Mesenchymal stem cell (in vitro differentiated cells and primary cell): ENCODE results near the gene TMEM179.

Experiments
- DNase-seq: peaks from one replicate; pipeline ENCODE4 v3.0.0-alpha.2; 2013
- H2AFZ ChIP-seq: one replicate; pipeline ENCODE4 v1.6.1; 2013; ENCODE audit warnings: low read depth, mild to moderate bottlenecking, control low read depth, inconsistent platforms, low read length, moderate library complexity
- H2AK5ac ChIP-seq: 2 replicates; pipeline ENCODE4 v1.6.1; 2013; ENCODE audit warnings: low read length, moderate library complexity, mild to moderate bottlenecking, inconsistent platforms; ENCODE audit not compliant: severe bottlenecking
- H2BK120ac ChIP-seq: one replicate; pipeline ENCODE4 v1.6.1; 2013; ENCODE audit warnings: low read depth, mild to moderate bottlenecking, inconsistent platforms, low read length, moderate library complexity
- H2BK12ac ChIP-seq, 2 experiments: one replicate each; pipeline ENCODE4 v1.6.1; 2013; ENCODE audit warnings: inconsistent platforms in 2 of 2, low read length in 2 of 2, mild to moderate bottlenecking in 2 of 2, moderate library complexity in 2 of 2, control low read depth in 1 of 2
- H2BK15ac ChIP-seq: one replicate; pipeline ENCODE4 v1.6.1; 2013; ENCODE audit warnings: mild to moderate bottlenecking, low read depth, inconsistent platforms; ENCODE audit not compliant: poor library complexity, severe bottlenecking
- H2BK5ac ChIP-seq: 2 replicates; pipeline ENCODE4 v1.6.1; 2013; ENCODE audit warnings: low read depth, mild to moderate bottlenecking, low read length, control low read depth, inconsistent platforms; ENCODE audit not compliant: poor library complexity, severe bottlenecking
- H3K14ac ChIP-seq, 2 experiments: one replicate each; pipeline ENCODE4 v1.6.1; 2013; ENCODE audit warnings: inconsistent platforms in 2 of 2, low read length in 2 of 2, control low read depth in 1 of 2, mild to moderate bottlenecking in 1 of 2, moderate library complexity in 1 of 2
- H3K18ac ChIP-seq, 2 experiments: one replicate each; pipeline ENCODE4 v1.6.1; 2013; ENCODE audit warnings: inconsistent platforms in 2 of 2, low read length in 2 of 2, control low read depth in 1 of 2, low read depth in 1 of 2, mild to moderate bottlenecking in 1 of 2
- H3K23ac ChIP-seq, 2 experiments: one replicate each; pipeline ENCODE4 v1.6.1; 2013; ENCODE audit warnings: inconsistent platforms in 2 of 2, low read length in 2 of 2, mild to moderate bottlenecking in 2 of 2, moderate library complexity in 2 of 2, control low read depth in 1 of 2
- H3K27ac ChIP-seq: 2 replicates; pipeline ENCODE4 v1.5.1; 2013; ENCODE audit warnings: mild to moderate bottlenecking, moderate library complexity, low read length, control low read depth, inconsistent platforms; ENCODE audit not compliant: poor library complexity, severe bottlenecking
- H3K27me3 ChIP-seq, 2 experiments: 2 replicates each; pipeline versions ENCODE4 v1.6.1 to v1.7.0; 2013; ENCODE audit warnings: low read length in 2 of 2, mild to moderate bottlenecking in 2 of 2, moderate library complexity in 2 of 2, control low read depth in 1 of 2, inconsistent platforms in 1 of 2; ENCODE audit not compliant: control insufficient read depth in 1 of 2, insufficient read depth in 1 of 2
- H3K36me3 ChIP-seq, 2 experiments: 2 replicates each; pipeline versions ENCODE4 v1.6.1 to v1.7.0; 2013; ENCODE audit warnings: low read length in 2 of 2, control low read depth in 1 of 2, inconsistent platforms in 1 of 2, low read depth in 1 of 2, mild to moderate bottlenecking in 1 of 2; ENCODE audit not compliant: insufficient read depth in 2 of 2, control insufficient read depth in 1 of 2
- H3K4ac ChIP-seq, 2 experiments: one replicate each; pipeline ENCODE4 v1.6.1; 2013; ENCODE audit warnings: inconsistent platforms in 2 of 2, low read length in 2 of 2, mild to moderate bottlenecking in 2 of 2, moderate library complexity in 2 of 2, control low read depth in 1 of 2, low read depth in 1 of 2
- H3K4me1 ChIP-seq: 2 replicates; pipeline ENCODE4 v1.6.1; 2013; ENCODE audit warnings: low read depth, low read length, control low read depth; ENCODE audit not compliant: control insufficient read depth, insufficient read depth
- H3K4me2 ChIP-seq: 2 replicates; pipeline ENCODE4 v1.6.1; 2013; ENCODE audit warnings: low read length, mild to moderate bottlenecking, inconsistent platforms; ENCODE audit not compliant: poor library complexity, severe bottlenecking
- H3K4me3 ChIP-seq, 2 experiments: 2 replicates each; pipeline versions ENCODE4 v1.5.1 to v1.7.0; 2013; ENCODE audit warnings: low read length in 2 of 2, mild to moderate bottlenecking in 2 of 2, control low read depth in 1 of 2, low read depth in 1 of 2; ENCODE audit not compliant: insufficient read depth in 1 of 2
- H3K79me1 ChIP-seq: replicated peaks from 2 replicates; pipeline ENCODE4 v1.6.1; 2013; ENCODE audit warnings: mild to moderate bottlenecking, control low read depth, low read length, inconsistent platforms; ENCODE audit not compliant: poor library complexity, severe bottlenecking
- H3K9ac ChIP-seq: 2 replicates; pipeline ENCODE4 v1.7.0; 2013; ENCODE audit warnings: mild to moderate bottlenecking, low read length, moderate library complexity
- H3K9me3 ChIP-seq: 2 replicates; pipeline ENCODE4 v1.7.0; 2013; ENCODE audit warnings: mild to moderate bottlenecking, low read length; ENCODE audit not compliant: control insufficient read depth
- H4K8ac ChIP-seq: one replicate; pipeline ENCODE4 v1.6.1; 2013; ENCODE audit warnings: inconsistent platforms, mild to moderate bottlenecking, low read length, moderate library complexity
- H4K91ac ChIP-seq: one replicate; pipeline ENCODE4 v1.6.1; 2013; ENCODE audit warnings: mild to moderate bottlenecking, low read length, inconsistent platforms
- WGBS: methylation state at CpG from one replicate; pipeline ENCODE4 v1.1.7; 2013; ENCODE audit warnings: mixed read lengths; 5-methylcytosine and 5-hydroxymethylcytosine counted together

TMEM179 gene

GRCh38 chr14:104568620-104569019 lies 36.0 kb downstream of the TMEM179 start:
- Histone ChIP-seq H2BK15ac (no peak overlapping the region), H3K14ac (no peak overlapping the region)
- WGBS, result 78% methylated on average over 11 of the region's 11 CpGs

GRCh38 chr14:104567957-104568225 lies 36.7 kb downstream of the TMEM179 start:
- Histone ChIP-seq H3K4me2 (no peak overlapping the region), H3K23ac (no peak overlapping the region), H3K27me3 (peaks cover 47 to 71% of the 10 kb centered on the region in 2 experiments), H2AK5ac (no peak overlapping the region), H3K9me3 (no peaks in the 10 kb centered on the region), H3K14ac (no peak overlapping the region), H3K4me3 (no peak overlapping the region), H3K27ac (no peak overlapping the region), H4K8ac (no peak overlapping the region), H3K4me1 (peaks cover 7% of the 10 kb centered on the region), H3K4ac (no peak overlapping the region), H3K79me1 (no peaks in the 10 kb centered on the region), H2BK5ac (no peak overlapping the region), H2BK120ac (no peak overlapping the region), H4K91ac (no peak overlapping the region), H3K9ac (no peak overlapping the region), H3K36me3 (no peaks in the 10 kb centered on the region), H2AFZ (no peak overlapping the region), H2BK15ac (no peak overlapping the region), H2BK12ac (no peak overlapping the region), H3K18ac (no peak overlapping the region)
- no peak for DNase-seq
- 78% methylated on average over 9 of the region's 9 CpGs for WGBS

More at GRCh38 chr14:104568620-104569019, 36.0 kb downstream of the TMEM179 start:
- no peak overlapping the region for H2BK120ac ChIP-seq
- no peaks in the 10 kb centered on the region for H3K9me3 ChIP-seq
- H3K23ac ChIP-seq, result no peak overlapping the region
- H3K27ac ChIP-seq, result no peak overlapping the region
- no peak for DNase-seq
- no peak overlapping the region for H3K4me2 ChIP-seq
- no peak overlapping the region for H2BK5ac ChIP-seq
- no peaks in the 10 kb centered on the region for H3K79me1 ChIP-seq
- no peak overlapping the region for H3K4ac ChIP-seq
- H3K4me1 ChIP-seq, result peaks cover 4% of the 10 kb centered on the region
- H3K4me3 ChIP-seq, result no peak overlapping the region
- H2BK12ac ChIP-seq, result no peak overlapping the region
- H3K36me3 ChIP-seq, result no peaks in the 10 kb centered on the region
- no peak overlapping the region for H4K91ac ChIP-seq
- H2AFZ ChIP-seq, result no peak overlapping the region
- no peak overlapping the region for H2AK5ac ChIP-seq
- no peak overlapping the region for H3K18ac ChIP-seq
- no peak overlapping the region for H4K8ac ChIP-seq
- peaks cover 39 to 69% of the 10 kb centered on the region in 2 experiments for H3K27me3 ChIP-seq
- H3K9ac ChIP-seq, result no peak overlapping the region

- Histone ChIP-seq H2BK12ac (no peak overlapping the region), H3K18ac (no peak overlapping the region), H3K9me3 (no peaks in the 10 kb centered on the region), H3K23ac (no peak overlapping the region), H3K4me1 (peaks cover 7% of the 10 kb centered on the region), H3K79me1 (no peaks in the 10 kb centered on the region), H2AK5ac (no peak overlapping the region), H3K27ac (no peak overlapping the region), H3K36me3 (no peaks in the 10 kb centered on the region), H3K4ac (no peak overlapping the region), H2BK120ac (no peak overlapping the region), H4K8ac (no peak overlapping the region), H3K14ac (no peak overlapping the region), H2BK5ac (no peak overlapping the region), H4K91ac (no peak overlapping the region), H3K4me2 (no peak overlapping the region), H2BK15ac (no peak overlapping the region), H3K4me3 (no peak overlapping the region), H3K27me3 (peaks cover 52 to 70% of the 10 kb centered on the region in 2 experiments), H2AFZ (no peak overlapping the region), H3K9ac (no peak overlapping the region)
- no peak for DNase-seq
- 80% methylated on average over 27 of the region's 27 CpGs for WGBS
These were observed 37.2 kb downstream of the TMEM179 start for GRCh38 chr14:104567141-104567956.

DNA sequence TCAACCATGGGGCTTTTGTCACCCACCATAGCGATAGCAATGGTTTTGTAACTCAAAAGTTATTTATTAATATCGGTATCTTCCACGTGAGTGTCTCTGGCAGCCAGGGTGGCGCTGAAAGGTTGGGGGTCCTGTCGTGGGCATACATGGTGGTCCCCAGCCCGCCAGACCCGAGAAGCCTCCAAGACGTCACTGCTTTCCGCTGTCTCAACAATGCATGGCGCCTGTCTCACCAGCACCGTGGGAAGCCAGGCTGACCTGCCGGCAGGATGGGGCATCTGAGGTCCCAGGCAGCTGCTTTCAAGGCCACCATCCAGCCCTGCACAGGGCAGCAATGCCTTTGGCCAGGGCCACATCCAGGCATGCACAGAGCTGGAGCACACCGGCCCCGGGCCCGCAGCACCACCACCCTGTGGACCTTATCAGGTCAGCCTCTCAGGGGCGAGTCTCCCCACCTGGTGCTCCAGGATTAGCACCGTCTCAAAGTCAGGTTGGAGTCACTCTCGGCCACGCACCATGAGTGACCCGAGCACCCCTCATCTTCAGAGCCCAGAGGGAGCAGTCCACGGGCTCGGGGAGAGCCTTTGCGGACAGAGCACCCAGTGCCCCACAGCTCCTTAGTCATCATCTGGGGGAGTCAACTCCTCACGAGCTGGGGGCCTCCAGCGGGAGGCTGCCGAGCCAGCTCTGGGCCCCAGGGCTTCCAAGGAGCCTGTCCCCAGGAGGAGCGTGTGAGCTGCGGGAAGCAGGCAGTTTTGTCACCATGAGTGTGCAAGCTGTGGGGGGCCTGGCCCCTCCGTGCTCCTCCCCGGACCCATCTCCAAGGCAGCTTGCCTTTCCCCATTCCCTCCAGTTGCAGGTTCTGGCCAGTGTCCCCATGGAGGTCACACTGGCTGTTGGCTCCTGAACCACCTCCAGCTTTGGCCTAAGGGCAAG lies 39.6 kb downstream of the TMEM179 start:
- Histone ChIP-seq H3K27me3 (peaks cover 71 to 75% of the 10 kb centered on the region in 2 experiments), H3K4me3 (no peak overlapping the region), H3K14ac (no peak overlapping the region), H2BK15ac (no peak overlapping the region), H2BK120ac (no peak overlapping the region), H4K8ac (no peak overlapping the region), H3K18ac (no peak overlapping the region), H3K4me2 (no peak overlapping the region), H3K23ac (no peak overlapping the region), H2BK12ac (no peak overlapping the region), H4K91ac (no peak overlapping the region), H3K4ac (no peak overlapping the region), H3K9ac (no peak overlapping the region), H3K9me3 (no peaks in the 10 kb centered on the region), H2BK5ac (no peak overlapping the region), H3K36me3 (no peaks in the 10 kb centered on the region), H2AK5ac (no peak overlapping the region), H3K79me1 (no peaks in the 10 kb centered on the region), H3K27ac (no peak overlapping the region), H2AFZ (no peak overlapping the region), H3K4me1 (peaks cover 13% of the 10 kb centered on the region)
- no peak for DNase-seq
- 88% methylated on average over 30 of the region's 30 CpGs for WGBS
